HG03565 (cell line): ENCODE measurements around the gene RAPGEF5.
A peak's percentile ranks its signal among the peaks of the same experiment; 100 is the strongest.

Source experiments
- ATAC-seq: cut with Tn5 transposase; IDR thresholded peaks from one replicate; pipeline ENCODE4 v1.9.1; 2021; ENCODE audit warnings: mild to moderate bottlenecking, moderate library complexity; ENCODE audit not compliant: unreplicated experiment

Gene RAPGEF5

GRCh38 chr7:22195397-22196172, 161.4 kb downstream of the RAPGEF5 start:
- no peak for ATAC-seq

DNA sequence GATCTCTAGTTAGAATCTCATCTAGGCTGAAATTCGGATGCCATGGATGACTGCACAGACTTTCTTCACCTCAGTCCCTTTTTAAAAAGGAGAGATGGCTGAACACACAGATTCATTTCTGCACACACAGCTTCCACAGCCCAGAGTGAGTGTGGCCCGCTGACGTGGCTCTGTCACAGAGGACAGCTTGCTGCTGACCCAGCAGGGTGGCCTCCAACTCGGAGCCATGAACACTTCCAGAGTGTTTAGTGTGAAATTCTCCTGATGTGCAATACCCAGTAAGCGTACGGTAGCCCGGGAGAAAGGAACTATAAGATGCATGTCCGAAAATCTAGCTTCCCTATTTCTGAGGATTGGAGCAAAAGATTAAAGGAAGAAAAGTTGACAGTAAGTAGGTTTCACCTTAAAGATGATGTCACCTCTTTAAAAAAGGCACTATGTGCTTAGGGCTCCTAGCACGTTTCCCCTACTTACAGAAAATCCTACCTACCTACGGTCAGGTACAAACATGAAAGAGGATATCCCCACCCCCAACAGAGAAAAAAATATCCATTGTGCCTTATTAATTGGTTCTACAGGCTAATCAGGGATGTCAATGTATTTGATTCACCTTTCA, 162.2 kb downstream of the RAPGEF5 start:
- no peak for ATAC-seq

GRCh38 chr7:22193450-22193983, 163.4 kb downstream of the RAPGEF5 start:
- no peak for ATAC-seq

GRCh38 chr7:22192801-22193200, 164.2 kb downstream of the RAPGEF5 start:
- ATAC-seq: no peak

DNA sequence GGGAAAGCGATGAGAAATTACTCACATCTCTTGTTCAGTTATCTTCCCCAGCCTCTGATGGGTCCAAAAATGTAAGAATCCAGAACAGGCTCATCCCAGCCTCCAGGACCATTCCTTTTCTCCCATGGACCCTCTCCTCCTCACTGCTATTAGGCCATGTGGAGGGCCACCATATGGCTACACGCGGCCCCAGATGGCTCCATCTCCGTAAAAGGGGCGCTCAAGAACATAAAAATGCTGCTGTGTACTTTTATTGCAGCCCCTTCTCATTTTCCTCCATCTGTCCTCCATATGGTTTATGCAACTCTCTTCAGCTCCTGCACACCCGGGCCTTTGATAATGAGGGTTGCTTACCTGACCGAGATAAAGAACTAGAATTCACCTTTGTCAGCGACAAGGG, 166.2 kb downstream of the RAPGEF5 start:
- ATAC-seq: no peak

DNA sequence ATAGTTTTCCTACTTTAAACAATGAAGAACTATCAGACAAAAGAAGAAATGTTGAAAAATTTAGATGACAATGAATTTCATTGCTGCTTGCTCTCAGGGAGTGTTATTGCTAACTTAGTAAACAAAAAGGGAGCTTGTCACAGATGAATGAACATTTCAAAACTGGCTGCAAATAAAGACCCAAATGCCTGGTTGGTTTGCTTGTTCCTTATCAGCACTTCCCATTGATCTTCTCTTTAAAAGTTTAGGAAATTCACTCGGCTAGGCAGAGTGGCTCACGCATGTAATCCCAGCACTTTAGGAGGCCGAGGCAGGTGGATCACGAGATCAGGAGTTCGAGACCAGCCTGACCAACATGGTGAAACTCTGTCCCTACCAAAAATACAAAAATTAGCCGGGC, 167.2 kb downstream of the RAPGEF5 start:
- no peak for ATAC-seq

GRCh38 chr7:22189230-22189629, 167.7 kb downstream of the RAPGEF5 start:
- ATAC-seq: no peak

GRCh38 chr7:22187691-22188348, 169.1 kb downstream of the RAPGEF5 start:
- ATAC-seq: no peak

DNA sequence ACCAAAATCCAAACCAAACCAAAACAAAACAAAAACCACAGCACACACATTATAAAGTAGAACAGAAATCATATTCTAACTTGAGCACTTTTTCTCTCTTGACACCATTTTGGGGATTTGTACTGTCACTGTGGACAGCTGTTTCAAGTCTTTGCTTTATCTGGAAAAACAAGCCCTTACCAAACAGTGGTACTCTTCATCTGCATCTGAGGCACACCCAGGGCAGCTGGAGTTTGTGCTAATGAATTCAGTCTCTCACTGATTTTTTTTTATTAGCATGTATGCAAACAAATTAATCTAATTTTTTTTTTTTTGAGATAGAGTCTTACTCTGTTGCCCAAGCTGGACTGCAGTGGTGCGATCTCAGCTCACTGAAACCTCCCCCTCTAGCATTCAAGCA, 171.4 kb downstream of the RAPGEF5 start:
- no peak for ATAC-seq

DNA sequence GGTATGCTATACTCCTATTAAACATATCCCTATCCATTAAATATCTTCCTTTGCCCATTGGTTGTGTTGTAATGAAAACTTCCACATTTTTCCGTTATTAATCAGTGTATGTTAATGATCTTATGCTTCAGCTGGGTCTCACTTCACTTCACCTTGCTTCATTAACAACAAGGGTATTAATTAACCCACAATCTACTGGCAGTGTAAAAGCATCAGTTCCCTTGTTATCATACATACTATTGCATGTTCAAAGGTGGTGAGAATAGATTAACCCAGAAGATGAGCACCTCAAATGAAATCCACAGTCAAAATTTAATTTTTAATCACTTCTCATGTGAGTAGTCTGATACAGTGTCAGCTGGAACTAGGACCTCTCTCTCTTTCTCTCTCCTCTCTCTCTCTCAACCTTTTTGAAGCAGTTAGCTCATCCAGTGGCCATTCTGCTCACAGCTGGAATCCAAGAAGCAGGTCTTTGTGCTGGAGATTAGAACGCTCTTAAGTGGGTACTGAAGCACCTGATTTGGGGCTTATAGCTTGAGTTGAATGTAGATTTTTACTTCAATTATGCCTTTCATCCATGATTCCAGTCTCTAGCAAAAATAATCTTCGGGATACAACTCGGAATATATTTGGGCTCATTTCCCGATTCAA, 172.3 kb downstream of the RAPGEF5 start:
- no peak for ATAC-seq

GRCh38 chr7:22183522-22184280, 173.3 kb downstream of the RAPGEF5 start:
- no peak for ATAC-seq

DNA sequence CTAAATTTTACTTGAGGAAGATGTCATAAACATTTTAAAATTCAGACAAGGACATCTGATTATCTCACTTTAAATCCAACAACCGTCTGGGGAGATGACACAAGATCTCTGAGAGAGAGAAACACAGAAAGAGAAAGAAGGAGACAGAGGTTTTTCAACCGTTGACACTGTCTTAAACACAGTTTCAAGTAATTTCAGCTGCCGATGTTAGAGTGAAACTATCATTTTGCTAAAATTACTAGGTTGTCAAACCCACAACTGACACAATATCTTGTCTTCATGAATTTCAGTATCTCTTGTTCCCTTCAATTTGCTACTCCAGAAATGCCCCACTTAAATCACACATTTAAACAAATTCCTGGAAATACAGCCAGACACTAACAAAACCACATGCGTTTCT, 174.8 kb downstream of the RAPGEF5 start:
- ATAC-seq: no peak

GRCh38 chr7:22181663-22182062, 175.3 kb downstream of the RAPGEF5 start:
- ATAC-seq: no peak

DNA sequence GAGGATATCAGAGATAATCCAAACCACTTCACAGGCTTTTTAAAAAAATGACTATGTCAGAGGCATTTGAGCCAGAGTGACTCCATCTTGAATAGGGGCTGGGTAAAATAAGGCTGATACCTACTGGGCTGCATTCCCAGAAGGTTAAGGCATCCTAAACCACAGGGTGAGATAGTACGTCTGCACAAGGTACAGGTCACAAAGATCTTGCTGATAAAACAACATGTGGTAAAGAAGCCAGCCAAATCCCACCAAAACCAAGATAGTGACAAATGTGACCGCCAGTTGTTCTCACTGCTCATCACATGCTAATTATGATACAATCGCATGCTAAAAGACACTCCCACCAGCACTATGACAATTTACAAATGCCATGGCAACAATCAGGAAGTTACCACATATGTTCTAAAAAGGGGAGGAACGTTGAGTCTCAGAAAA, 177.5 kb downstream of the RAPGEF5 start:
- no peak for ATAC-seq

- ATAC-seq: no peak
These were observed 178.2 kb downstream of the RAPGEF5 start for GRCh38 chr7:22178735-22179134.

- ATAC-seq: no peak
These were observed 180.1 kb downstream of the RAPGEF5 start for GRCh38 chr7:22176791-22177412.

- ATAC-seq: no peak
These were observed 182.4 kb downstream of the RAPGEF5 start for GRCh38 chr7:22174574-22174953.

DNA sequence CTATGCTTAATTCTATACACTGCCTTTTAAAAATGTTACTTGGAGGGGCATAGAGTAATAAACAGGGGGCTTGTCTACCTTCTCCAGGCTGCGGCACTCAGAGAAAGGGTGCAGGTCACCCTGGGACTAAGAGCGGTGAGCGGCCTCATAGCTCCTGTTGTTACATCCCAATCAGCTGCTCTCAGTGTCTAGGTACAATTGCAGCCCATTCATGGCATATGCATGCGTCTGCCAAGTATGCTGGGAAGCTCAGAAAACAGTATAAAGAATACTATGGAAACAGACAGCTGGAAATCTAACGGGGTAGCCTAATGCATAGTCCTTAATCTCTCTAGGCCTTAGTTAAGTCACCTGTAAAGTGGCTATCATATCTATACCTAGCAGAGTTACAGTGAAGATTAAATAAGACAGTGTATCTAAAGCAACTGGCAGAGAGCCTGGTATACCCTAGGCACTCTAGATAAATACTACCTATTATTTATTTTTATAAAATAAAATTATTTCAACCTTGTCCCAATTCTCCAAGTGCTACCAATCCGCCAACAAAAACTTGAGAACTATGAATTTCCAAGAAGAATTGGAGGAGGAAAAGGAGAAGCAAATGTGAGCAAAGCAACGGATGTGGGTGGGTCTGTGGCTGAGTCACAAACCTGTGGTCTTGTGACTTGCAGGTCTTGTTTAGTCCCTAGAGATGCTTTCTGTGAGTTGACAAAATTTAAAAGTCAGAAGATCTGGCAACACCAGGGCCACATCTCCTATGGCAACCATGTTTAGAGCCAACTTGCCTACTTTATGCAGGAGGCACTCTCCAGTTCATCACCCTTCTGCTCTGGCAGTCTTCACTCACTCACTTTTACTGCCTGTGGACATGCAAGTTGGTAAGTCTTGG, 183.0 kb downstream of the RAPGEF5 start:
- peak; percentile 92 for ATAC-seq

- ATAC-seq: no peak
These were observed 188.8 kb downstream of the RAPGEF5 start for GRCh38 chr7:22168129-22168634.
